Measurements from ENCODE around the gene BBS1. TPM values are rescaled to one million over a fixed set of nuclear protein-coding genes. Genes with fewer than 3 reads are reported as not detected.

BBS1 gene
- total and polyA plus RNA-seq, 10 donors: 5.2 to 60.5 (median 30.2) TPM

DNA sequence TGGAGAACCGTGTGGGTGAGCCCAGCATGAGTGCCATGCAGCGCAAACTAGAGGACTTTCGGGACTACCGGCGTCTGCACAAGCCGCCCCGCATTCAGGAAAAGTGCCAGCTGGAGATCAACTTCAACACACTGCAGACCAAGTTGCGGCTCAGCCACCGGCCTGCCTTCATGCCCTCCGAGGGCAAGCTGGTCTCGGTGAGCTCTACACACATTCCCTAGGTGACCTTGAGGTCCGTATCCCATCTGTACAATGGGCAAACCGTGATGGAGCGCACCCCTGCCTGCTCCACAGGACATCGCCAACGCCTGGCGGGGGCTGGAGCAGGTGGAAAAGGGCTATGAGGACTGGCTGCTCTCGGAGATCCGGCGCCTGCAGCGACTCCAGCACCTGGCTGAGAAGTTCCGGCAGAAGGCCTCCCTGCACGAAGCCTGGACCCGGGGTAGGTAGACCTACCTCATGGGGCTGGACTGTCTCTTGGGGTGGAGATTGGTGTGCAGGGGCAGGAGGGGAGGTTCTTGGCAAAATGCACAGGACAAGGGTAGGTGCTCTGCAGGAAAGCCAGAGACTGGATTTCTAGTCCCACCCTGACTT lies 47.4 kb downstream of the BBS1 start:
- Histone ChIP-seq H3K4me1 (peaks cover 4 to 11% (median 8%) of the 10 kb centered on the region in 6 donors), H3K27ac (no peak overlapping the region), H3K9me3 (no peaks in the 10 kb centered on the region), H3K4me3 (no peak overlapping the region), H3K27me3 (replicated peaks in 1 of 7) (peaks cover 0 to 42% (median 0%) of the 10 kb centered on the region in 7 donors), H3K36me3 (no peaks in the 10 kb centered on the region)
- DNase-seq: no peak
- TF ChIP-seq, protein P1, sequence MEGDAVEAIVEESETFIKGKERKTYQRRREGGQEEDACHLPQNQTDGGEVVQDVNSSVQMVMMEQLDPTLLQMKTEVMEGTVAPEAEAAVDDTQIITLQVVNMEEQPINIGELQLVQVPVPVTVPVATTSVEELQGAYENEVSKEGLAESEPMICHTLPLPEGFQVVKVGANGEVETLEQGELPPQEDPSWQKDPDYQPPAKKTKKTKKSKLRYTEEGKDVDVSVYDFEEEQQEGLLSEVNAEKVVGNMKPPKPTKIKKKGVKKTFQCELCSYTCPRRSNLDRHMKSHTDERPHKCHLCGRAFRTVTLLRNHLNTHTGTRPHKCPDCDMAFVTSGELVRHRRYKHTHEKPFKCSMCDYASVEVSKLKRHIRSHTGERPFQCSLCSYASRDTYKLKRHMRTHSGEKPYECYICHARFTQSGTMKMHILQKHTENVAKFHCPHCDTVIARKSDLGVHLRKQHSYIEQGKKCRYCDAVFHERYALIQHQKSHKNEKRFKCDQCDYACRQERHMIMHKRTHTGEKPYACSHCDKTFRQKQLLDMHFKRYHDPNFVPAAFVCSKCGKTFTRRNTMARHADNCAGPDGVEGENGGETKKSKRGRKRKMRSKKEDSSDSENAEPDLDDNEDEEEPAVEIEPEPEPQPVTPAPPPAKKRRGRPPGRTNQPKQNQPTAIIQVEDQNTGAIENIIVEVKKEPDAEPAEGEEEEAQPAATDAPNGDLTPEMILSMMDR (IDR thresholded peaks at IDR 0.05 in 8 of 11, conservative IDR thresholded peaks at IDR 0.05 in 3 of 11): no peak
- TF ChIP-seq POLR2A (IDR thresholded peaks at IDR 0.05): no peak
- TF ChIP-seq POLR2AphosphoS5 (IDR thresholded peaks at IDR 0.05): no peak
- intact Hi-C loops (cut with DNase I; ENCODE audit: low total_unique reads): no loop called here
- WGBS, 5 donors: 88 to 96% (median 93%) methylated on average over 11 to 24 of the region's 24 CpGs

DNA sequence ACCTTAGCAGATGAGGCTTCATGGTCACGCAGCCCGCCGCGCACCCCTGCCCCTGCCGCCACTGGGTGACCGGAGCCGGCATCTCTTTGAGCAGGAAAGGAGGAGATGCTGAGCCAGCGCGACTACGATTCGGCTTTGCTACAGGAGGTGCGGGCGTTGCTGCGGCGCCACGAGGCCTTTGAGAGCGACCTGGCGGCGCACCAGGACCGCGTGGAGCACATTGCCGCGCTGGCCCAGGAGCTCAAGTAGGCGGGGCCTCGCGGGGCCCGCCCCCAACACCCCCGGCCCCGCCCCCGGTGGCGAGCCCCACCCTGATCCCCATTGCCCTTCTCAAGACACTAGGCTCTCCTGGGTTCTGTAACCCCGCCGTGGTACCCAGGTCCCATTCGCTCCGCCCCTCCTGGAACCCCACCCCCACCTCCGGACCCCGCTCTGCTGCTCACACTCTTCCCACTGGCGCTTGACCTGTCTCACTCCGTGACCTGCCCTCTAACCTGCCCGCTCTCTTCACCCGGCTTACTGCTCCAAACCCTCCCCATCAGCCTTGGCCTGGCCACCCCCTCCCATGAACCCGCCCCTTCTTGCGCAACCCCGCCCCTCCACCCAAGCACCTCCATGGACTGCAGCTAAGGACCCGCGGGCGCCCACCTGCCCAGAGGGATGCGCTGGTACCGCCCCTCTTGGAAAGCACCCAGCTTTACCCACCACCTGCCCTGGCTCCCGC lies 48.9 kb downstream of the BBS1 start:
- H3K27ac ChIP-seq: no peak overlapping the region
- H3K9me3 ChIP-seq: no peaks in the 10 kb centered on the region
- peaks cover 0 to 7% (median 0%) of the 10 kb centered on the region in 6 donors for H3K36me3 ChIP-seq
- H3K4me3 ChIP-seq: peak overlapping the region in 1 of 8 donors; percentile 28
- intact Hi-C loops (cut with DNase I; ENCODE audit: low total_unique reads): no loop called here
- no peak for DNase-seq
- 17 to 36% (median 31%) methylated on average over 27 to 50 of the region's 50 CpGs for WGBS, 5 donors
- TF ChIP-seq, protein P1 (IDR thresholded peaks at IDR 0.05 in 8 of 11, conservative IDR thresholded peaks at IDR 0.05 in 3 of 11): no peak
- TF ChIP-seq POLR2A (IDR thresholded peaks at IDR 0.05) (no peak), POLR2AphosphoS5 (IDR thresholded peaks at IDR 0.05) (peak in 1 of 3 donors; percentile 34)
- peaks cover 0 to 42% (median 0%) of the 10 kb centered on the region in 7 donors for H3K27me3 ChIP-seq (replicated peaks in 1 of 7)
- peaks cover 4 to 11% (median 8%) of the 10 kb centered on the region in 6 donors for H3K4me1 ChIP-seq

DNA sequence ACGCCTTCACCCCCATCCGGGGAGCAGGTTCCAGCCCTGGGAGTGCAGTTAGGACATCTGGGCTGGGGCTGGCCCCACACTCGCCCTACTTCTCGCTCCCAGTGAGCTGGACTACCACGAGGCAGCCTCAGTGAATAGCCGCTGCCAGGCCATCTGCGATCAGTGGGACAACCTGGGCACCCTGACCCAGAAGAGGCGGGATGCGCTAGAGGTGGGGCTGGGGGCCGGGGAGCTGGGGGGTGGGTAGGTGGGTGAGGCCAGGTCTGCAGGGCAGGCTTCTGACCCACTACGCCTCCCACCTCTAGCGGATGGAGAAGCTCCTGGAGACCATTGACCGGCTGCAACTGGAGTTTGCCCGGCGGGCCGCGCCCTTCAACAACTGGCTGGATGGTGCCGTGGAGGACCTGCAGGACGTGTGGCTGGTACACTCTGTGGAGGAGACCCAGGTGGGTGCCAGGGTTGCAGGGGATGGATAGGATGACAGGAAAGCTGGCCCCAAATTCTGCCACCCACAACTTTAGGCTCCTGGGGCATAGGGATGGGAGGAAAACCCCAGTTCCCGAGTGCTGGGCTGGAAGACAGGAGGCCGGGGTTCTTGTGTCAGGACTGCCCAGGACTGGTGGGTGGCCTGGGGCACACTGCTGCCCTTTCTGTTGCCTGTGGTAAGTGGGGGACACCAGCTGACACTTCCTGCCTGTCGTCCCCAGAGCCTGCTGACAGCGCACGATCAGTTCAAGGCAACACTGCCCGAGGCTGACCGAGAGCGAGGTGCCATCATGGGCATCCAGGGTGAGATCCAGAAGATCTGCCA lies 49.6 kb downstream of the BBS1 start:
- H3K9me3 ChIP-seq: no peaks in the 10 kb centered on the region
- TF ChIP-seq POLR2A (IDR thresholded peaks at IDR 0.05) (no peak), POLR2AphosphoS5 (IDR thresholded peaks at IDR 0.05) (peak in 1 of 3 donors; percentile 9)
- intact Hi-C loops (cut with DNase I; ENCODE audit: low total_unique reads): no loop called here
- 80 to 88% (median 82%) methylated on average over 24 to 27 of the region's 27 CpGs for WGBS, 5 donors
- peaks cover 0 to 12% (median 0%) of the 10 kb centered on the region in 6 donors for H3K36me3 ChIP-seq
- H3K27ac ChIP-seq: no peak overlapping the region
- H3K4me1 ChIP-seq: peaks cover 4 to 11% (median 8%) of the 10 kb centered on the region in 6 donors
- DNase-seq: no peak
- H3K4me3 ChIP-seq: no peak overlapping the region
- peaks cover 0 to 42% (median 0%) of the 10 kb centered on the region in 7 donors for H3K27me3 ChIP-seq (replicated peaks in 1 of 7)

DNA sequence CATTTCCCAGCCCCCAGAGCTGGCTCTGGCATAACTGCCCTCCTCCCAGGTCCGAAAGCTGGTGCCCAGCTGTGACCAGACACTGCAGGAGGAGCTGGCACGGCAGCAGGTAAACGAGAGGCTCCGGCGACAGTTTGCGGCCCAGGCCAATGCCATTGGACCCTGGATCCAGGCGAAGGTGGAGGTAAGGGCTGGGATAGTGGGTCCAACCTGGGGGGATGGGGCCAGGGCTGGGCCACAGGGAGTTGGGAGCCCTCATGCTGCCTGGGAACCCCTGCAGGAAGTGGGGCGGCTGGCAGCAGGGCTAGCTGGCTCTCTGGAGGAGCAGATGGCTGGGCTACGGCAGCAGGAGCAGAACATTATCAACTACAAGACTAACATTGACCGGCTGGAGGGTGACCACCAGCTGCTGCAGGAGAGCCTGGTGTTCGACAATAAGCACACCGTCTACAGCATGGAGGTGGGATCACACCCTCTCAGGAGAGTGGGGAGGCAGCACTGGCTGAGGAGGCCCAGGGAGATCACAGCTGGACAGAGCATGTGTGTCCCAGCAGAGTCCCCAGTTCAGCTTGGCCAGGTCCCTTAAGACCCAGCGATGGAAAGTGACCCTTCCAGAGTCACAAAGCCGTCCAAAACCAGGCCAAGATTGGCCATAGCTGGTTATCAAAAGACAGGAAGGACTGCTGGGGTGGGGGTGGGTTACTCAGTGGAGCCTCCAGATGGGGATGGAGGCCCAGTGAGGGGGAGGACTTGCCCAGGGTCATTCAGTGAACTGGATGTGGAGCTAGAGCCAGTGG lies 50.9 kb downstream of the BBS1 start:
- intact Hi-C loops (cut with DNase I; ENCODE audit: low total_unique reads): no loop called here
- TF ChIP-seq POLR2AphosphoS5 (IDR thresholded peaks at IDR 0.05) (no peak), POLR2A (IDR thresholded peaks at IDR 0.05) (no peak)
- TF ChIP-seq, protein P1 (IDR thresholded peaks at IDR 0.05 in 8 of 11, conservative IDR thresholded peaks at IDR 0.05 in 3 of 11): no peak
- Histone ChIP-seq H3K4me1 (peaks cover 4 to 11% (median 8%) of the 10 kb centered on the region in 6 donors), H3K9me3 (no peaks in the 10 kb centered on the region), H3K27ac (no peak overlapping the region), H3K36me3 (peaks cover 0 to 20% (median 0%) of the 10 kb centered on the region in 6 donors), H3K27me3 (replicated peaks in 1 of 7) (peaks cover 0 to 36% (median 0%) of the 10 kb centered on the region in 7 donors), H3K4me3 (no peak overlapping the region)
- no peak for DNase-seq
- WGBS, 5 donors: 82 to 93% (median 90%) methylated on average over 12 to 14 of the region's 14 CpGs
